HG02588 (cell line): ENCODE measurements around the gene HIF1AN.
A peak's percentile ranks its signal among the peaks of the same experiment; 100 is the strongest.

Experiments used
- ATAC-seq: cut with Tn5 transposase; IDR thresholded peaks from one replicate; pipeline ENCODE4 v1.9.1; 2021; ENCODE audit warnings: mild to moderate bottlenecking, moderate library complexity; ENCODE audit not compliant: unreplicated experiment

HIF1AN gene

GRCh38 chr10:100535715-100536353 lies at the start of gene HIF1AN:
HIF1AN (plus strand) TSS chr10:100535943; CDS start chr10:100535959, 16 bp downstream.
- peak; percentile 97 for ATAC-seq

- no peak for ATAC-seq
Measured at GRCh38 chr10:100487529-100487928, 48.2 kb upstream of the HIF1AN start.

GRCh38 chr10:100489396-100489795 lies 46.3 kb upstream of the HIF1AN start:
- no peak for ATAC-seq

- ATAC-seq: no peak
Measured at GRCh38 chr10:100490531-100490930, 45.2 kb upstream of the HIF1AN start.

DNA sequence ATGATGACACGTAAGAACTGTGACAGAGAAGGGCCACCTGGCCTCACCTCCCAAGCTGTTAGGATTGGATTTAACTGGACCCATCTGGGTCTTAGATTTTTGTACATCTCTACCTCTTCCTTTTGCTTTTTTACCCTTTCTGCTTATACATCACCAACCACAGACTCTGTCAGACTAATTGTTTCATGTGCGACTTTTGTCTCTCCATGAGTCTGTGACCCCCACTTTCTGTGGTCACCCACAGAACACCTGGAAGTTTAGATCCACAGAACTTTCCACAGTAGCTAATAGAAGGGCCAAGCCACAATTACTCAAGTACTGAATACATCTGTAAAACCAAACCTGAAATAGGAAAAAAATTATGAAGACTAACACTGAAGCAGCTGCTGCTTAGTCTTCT lies 39.2 kb upstream of the HIF1AN start:
- ATAC-seq: no peak

GRCh38 chr10:100498059-100498458 lies 37.7 kb upstream of the HIF1AN start:
- ATAC-seq: no peak

DNA sequence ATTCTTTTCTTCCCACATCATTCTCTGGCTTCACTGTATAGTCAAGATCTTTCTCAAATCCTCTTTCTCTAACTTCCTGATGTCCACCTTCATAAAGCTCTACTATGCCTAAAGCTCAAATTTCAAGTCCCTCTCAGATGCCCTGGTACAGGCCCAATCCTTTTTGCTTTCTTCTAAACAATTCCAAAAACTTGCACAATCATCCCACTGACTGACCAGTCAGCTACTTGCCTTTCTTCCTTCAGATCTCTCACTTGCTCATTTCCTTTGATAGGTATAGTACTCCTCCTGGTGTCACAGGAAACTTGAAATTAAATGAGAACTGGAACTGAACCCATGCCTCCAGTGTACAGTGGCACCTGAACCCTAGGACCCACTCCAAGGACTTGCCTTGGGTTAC lies 34.3 kb upstream of the HIF1AN start:
- no peak for ATAC-seq

DNA sequence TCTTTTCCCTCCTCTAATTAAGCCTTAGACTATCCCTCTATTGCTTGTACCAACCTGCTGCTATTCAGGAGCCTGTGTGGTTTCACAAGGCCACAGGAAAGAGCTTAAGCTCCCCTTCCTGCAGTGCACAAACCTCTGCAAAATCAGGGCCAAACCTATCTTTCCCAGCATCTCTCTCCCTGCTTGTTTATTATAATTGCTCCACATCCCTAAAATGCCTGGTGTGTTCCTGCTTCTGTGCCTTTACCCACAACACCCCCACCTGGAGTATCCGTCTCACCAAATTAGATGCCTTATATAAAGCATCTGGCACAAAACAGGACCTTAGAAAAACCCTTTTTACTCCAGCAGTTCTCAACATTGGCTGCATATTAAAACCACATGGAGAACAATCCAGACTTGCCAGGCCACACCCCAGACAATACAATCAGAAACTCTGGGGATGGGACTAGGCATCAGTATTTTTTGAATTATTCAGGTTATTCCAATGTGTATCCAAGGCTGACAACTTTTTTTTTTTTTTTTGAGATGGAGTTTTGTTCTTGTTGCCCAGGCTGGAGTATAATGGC lies 32.7 kb upstream of the HIF1AN start:
- no peak for ATAC-seq

GRCh38 chr10:100504096-100504495 lies 31.6 kb upstream of the HIF1AN start:
- no peak for ATAC-seq

- no peak for ATAC-seq
Measured at GRCh38 chr10:100505164-100505563, 30.6 kb upstream of the HIF1AN start.

DNA sequence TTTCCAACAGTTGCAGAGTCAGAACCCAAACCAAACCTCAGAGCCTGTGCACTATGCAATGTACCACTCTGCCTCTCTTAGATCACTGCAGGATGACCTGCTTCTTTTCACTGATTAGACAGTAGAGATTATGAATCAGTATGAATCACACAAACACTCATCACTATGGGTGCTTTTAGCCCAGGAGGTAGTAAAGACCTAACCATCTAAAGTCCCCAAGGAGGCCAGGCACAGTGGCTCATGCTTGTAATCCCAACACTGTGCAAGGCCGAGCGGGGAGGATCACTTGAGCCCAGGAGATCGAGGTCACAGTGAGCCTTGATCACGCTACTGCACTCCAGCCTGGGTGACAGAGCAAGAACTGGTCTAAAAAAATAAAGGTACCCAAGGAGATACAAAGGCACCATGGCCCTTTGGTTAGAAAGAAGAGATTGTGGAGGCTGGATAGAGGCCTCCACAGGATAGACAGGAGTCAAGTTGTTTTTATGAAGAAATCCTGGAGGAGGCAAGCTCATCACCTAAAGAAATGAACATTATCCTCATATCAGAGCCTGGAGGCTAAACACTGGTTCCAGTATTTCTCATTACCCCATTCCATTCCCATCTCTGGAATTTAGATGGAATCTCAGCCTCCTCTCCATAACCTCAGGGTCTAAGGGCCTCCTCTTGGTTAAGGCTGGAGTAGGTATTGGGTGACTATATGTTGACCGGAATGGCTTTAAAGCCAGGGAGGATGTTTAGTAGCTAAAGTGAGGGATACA lies 29.0 kb upstream of the HIF1AN start:
- ATAC-seq: no peak

GRCh38 chr10:100507357-100507732 lies 28.4 kb upstream of the HIF1AN start:
- ATAC-seq: no peak

DNA sequence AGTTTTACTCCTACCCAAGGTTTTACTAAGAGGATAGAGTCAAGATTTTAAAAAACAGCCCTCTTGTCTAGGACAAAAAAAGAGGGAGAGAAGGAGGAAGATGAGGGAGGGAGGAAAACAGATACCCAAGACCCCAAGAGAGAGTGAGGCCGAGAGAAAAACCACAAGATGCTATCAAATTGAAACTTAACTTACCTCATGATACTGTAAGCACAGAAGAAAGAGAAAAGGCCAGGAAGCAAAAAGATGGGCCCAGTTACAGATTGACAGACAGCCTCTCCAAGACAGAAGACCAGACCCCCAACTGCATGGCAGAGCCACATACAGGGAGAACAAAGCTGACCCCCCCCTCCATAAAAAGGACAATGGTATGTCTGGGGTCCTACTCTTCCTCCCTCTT lies 27.5 kb upstream of the HIF1AN start:
- no peak for ATAC-seq

- ATAC-seq: no peak
Measured at GRCh38 chr10:100508691-100509150, 27.0 kb upstream of the HIF1AN start.

GRCh38 chr10:100509241-100509840 lies 26.4 kb upstream of the HIF1AN start:
- no peak for ATAC-seq

DNA sequence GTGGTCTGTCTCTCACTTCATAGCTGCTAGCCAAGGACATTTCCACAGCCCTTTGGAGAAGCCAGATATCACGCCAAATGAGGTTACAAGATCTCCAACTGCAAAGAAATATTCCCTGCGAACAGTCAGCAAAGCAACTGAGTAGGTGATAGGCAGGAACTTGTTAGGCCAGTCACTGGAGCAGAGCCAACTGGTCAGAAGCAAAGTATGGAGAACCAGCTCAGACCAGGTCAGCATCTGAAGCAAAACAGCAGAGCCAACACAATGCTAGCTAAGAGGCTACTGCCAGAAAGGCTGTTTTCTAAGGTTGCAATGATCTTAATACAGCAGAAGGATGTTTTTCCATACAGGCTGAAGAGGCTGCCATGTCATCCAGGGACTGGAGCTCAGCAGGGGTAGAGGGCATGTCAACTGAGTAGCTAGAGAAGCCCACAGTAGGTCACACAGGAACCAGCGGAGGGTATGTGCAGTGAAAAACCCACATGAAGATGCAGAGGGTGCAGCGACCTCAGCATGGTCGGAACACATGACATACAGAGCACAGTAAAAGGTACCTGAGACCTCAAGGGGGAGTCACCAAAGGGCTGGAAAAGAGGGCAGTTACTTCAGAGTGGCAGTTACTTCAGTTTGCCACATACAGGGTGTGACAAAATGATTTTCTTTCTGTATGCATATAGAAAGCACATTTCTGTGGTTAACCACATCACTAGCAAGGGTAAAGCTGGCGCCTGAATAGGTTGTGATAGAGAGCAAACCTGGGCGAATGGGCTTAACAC lies 25.0 kb upstream of the HIF1AN start:
- ATAC-seq: no peak

- no peak for ATAC-seq
Measured at GRCh38 chr10:100515612-100516011, 20.1 kb upstream of the HIF1AN start.

- ATAC-seq: no peak
Measured at GRCh38 chr10:100516847-100517246, 18.9 kb upstream of the HIF1AN start.

DNA sequence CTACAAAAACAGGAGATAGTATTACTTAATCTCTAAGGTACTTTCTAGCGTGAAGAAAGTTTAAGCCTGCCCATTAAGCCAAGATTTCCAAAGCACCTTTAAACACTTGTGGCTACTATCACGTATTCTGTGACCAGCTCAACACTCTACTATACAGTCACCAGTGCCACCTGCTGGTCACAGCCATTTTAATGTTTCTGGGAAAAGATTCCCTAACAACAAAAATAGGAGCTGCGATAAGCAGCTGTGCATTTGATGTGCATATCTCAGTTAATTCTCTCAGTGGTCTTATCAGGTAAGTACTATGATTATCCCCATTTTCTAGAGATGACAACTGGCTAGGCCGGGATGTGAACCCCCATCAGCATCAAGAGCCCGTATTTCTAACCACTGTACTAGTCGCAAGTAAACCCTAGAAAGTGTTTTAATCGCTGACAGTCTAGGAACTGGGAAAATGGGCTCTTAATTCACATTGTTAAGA lies 16.9 kb upstream of the HIF1AN start:
- no peak for ATAC-seq

GRCh38 chr10:100519311-100520051 lies 16.3 kb upstream of the HIF1AN start, which contains the start of gene SEC31B:
SEC31B (minus strand) TSS chr10:100519861; CDS start chr10:100516952, 2,909 bp downstream.
- no peak for ATAC-seq
